ENCODE results near the gene LRRC8A. TPM values are rescaled to one million over a fixed set of nuclear protein-coding genes. Genes with fewer than 3 reads are reported as not detected.
A peak's percentile ranks its signal among the peaks of the same experiment; 100 is the strongest.

Gene LRRC8A
- total and polyA plus RNA-seq, 2 of the 13 experiments (the other 11 are each of a cell fraction or from before 2014, with no cell fraction given), result 16.1 to 40.6 TPM

- TF ChIP-seq NFE2L1 (CRISPR knock-in tag; IDR thresholded peaks at IDR 0.05; ENCODE audit: borderline replicate concordance) (no peak), MAFK (conservative IDR thresholded peaks at IDR 0.05 in 1 of 2, IDR thresholded peaks at IDR 0.05 in 1 of 2; ENCODE audit: low read length in 2 of 2) (no peak), ZNF780A (CRISPR knock-in tag; IDR thresholded peaks at IDR 0.05) (no peak), MYNN (CRISPR knock-in tag; IDR thresholded peaks at IDR 0.05; ENCODE audit: low read depth) (no peak), MYPOP (CRISPR knock-in tag; IDR thresholded peaks at IDR 0.05) (no peak; the same call in 1 of the 2 replicates), ATF2 (CRISPR knock-in tag; IDR thresholded peaks at IDR 0.05) (no peak), ZBED4 (CRISPR knock-in tag; IDR thresholded peaks at IDR 0.05; ENCODE audit: borderline replicate concordance) (0 out of 2 replicates have a peak, but pooled peaks have one; percentile 19), JUND (CRISPR knock-in tag; IDR thresholded peaks at IDR 0.05) (no peak), ZNF691 (CRISPR knock-in tag; IDR thresholded peaks at IDR 0.05; ENCODE audit: borderline replicate concordance, low read depth) (peak; percentile 61; the same call in 1 of the 2 replicates), ZNF17 (CRISPR knock-in tag; IDR thresholded peaks at IDR 0.05) (no peak), HMGXB3 (CRISPR knock-in tag; IDR thresholded peaks at IDR 0.05; ENCODE audit: borderline replicate concordance) (no peak), PAWR (CRISPR knock-in tag; IDR thresholded peaks at IDR 0.05; ENCODE audit: borderline replicate concordance) (no peak), ZNF335 (CRISPR knock-in tag; IDR thresholded peaks at IDR 0.05) (peak; percentile 48; the same call in 1 of the 2 replicates), KDM4B (CRISPR knock-in tag; IDR thresholded peaks at IDR 0.05) (no peak), ZNF746 (CRISPR knock-in tag; IDR thresholded peaks at IDR 0.05) (peak; percentile 79; the same call in 1 of the 2 replicates), PLRG1 (conservative IDR thresholded peaks at IDR 0.05) (no peak), TMF1 (CRISPR knock-in tag; IDR thresholded peaks at IDR 0.05; ENCODE audit: low read depth) (no peak; the same call in 1 of the 2 replicates)
Measured at GRCh38 chr9:128917151-128917849, 35.4 kb downstream of the LRRC8A start (continued).
